ENCODE measurements around the gene ALB.

The ALB gene

DNA sequence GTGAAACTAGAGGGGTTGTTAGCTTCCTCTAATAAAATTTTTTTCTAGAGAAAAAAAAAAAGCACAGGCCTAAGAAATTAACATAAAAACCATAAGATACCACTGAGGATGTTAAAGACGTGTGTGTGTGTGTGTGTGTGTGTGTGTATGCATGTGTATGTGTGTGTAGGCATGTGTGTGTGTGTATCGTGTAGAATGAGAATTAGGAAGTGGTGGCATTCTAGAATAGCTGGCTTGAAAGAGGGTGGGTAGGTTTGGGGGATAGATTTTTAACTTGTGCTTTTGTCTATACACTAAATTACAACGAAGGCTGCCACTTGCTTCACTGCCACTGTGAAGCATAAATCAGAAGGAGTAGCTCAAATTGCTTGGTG is 54.9 kb downstream of the ALB start:
- no peak for DNase-seq (ENCODE audit: low read depth)
- TF ChIP-seq, protein P1, sequence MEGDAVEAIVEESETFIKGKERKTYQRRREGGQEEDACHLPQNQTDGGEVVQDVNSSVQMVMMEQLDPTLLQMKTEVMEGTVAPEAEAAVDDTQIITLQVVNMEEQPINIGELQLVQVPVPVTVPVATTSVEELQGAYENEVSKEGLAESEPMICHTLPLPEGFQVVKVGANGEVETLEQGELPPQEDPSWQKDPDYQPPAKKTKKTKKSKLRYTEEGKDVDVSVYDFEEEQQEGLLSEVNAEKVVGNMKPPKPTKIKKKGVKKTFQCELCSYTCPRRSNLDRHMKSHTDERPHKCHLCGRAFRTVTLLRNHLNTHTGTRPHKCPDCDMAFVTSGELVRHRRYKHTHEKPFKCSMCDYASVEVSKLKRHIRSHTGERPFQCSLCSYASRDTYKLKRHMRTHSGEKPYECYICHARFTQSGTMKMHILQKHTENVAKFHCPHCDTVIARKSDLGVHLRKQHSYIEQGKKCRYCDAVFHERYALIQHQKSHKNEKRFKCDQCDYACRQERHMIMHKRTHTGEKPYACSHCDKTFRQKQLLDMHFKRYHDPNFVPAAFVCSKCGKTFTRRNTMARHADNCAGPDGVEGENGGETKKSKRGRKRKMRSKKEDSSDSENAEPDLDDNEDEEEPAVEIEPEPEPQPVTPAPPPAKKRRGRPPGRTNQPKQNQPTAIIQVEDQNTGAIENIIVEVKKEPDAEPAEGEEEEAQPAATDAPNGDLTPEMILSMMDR (IDR thresholded peaks at IDR 0.05; ENCODE audit: control insufficient read depth, insufficient read depth, low read depth, low read length, missing control alignments), result no peak
- no peak overlapping the region for H3K4me3 ChIP-seq (ENCODE audit: control insufficient read depth, low read depth, low read length)

DNA sequence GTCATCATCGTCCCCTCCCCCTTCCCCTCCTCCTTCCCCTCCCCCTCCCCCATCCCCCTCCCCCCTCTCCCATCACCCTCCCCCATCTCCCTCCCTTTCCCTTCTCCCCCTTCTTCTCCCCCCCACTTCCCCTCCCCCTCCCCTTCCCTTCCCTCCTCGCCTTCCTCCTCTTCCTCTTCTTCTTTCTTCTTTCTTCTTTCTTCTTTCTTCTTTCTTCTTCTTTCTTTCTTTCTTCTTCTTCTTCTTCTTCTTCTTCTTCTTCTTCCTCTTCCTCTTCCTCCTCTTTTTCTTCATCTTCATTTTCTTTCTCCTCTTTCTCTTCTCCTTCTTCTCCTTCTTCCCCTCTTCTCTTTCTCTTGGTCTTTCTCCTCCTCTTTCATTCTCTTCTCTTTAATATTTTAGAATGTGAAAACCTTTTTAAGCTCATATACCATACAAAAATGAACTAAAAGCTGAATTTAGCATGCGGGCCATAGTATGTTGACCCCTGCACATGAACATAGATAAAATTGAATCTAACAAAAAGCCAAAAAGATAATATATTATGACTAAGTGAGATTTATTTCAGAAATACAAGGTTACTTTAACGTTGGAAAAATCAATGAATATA is 56.9 kb downstream of the ALB start:
- no peak for DNase-seq (ENCODE audit: low read depth)
- no peak overlapping the region for H3K4me3 ChIP-seq (ENCODE audit: control insufficient read depth, low read depth, low read length)
- TF ChIP-seq, protein P1 (IDR thresholded peaks at IDR 0.05; ENCODE audit: control insufficient read depth, insufficient read depth, low read depth, low read length, missing control alignments), result no peak

DNA sequence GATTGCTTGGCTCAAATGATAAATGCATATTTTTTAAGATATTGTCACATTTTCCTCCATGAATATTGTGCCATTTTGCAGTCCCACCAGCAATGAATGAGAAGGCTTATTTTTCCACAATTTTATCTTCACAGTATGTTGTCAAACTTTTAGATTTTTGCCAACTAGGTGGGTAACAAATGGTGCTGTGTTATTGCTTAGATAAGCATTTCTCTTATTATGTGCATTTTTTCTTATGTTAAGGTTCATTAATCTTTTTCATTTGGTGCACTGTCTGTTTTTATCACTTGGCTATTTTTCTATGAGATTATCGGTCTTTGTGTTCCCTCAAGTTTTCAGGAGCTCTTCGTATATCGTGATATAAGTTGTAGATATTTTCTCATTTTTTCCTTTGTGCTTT is 64.1 kb downstream of the ALB start:
- no peak for DNase-seq (ENCODE audit: low read depth)
- TF ChIP-seq, protein P1 (IDR thresholded peaks at IDR 0.05; ENCODE audit: control insufficient read depth, insufficient read depth, low read depth, low read length, missing control alignments), result no peak
- H3K4me3 ChIP-seq (ENCODE audit: control insufficient read depth, low read depth, low read length), result no peak overlapping the region

DNA sequence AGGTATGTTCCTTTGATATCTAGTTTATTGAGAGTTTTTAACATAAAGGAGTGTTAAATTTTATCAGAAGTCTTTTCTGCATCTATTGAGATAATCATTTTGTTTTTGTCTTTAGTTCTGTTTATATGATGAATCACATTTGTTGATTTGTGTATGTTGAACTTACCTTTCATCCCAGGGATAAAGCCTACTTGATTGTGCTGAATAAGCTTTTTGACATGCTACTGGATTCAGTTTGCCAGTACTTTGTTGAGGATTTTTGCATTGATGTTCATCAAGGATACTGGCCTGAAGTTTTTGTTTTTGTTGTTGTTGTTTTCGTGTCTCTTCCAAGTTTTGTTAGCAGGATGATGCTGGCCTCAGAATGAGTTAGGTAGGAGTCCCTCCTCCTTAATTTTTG is 66.6 kb downstream of the ALB start:
- TF ChIP-seq, protein P1 (IDR thresholded peaks at IDR 0.05; ENCODE audit: control insufficient read depth, insufficient read depth, low read depth, low read length, missing control alignments), result no peak
- DNase-seq (ENCODE audit: low read depth), result no peak
- no peak overlapping the region for H3K4me3 ChIP-seq (ENCODE audit: control insufficient read depth, low read depth, low read length)

All from AG09309 (cell line).